Tibial nerve (tissue), 4 donors: Measurements from ENCODE around the gene IQCF2.
"Not testable (repeated sequence)": the region's sequence is repeated elsewhere in the genome, so short reads cannot be mapped to it uniquely, and the experiment has no call there.

Source experiments
- EP300 ChIP-seq, 2 donors: sonication (generic); formaldehyde crosslinking; IDR thresholded peaks; one replicate each; pipeline ENCODE4 v1.6.1; 2017; ENCODE audit warnings: antibody characterized with exemption in 2 of 2, mild to moderate bottlenecking in 1 of 2
- POLR2A ChIP-seq, 2 donors: fragments of 450-650 bp; IDR thresholded peaks; one replicate each; pipeline ENCODE4 v1.6.1; 2017; ENCODE audit warnings: antibody characterized with exemption in 2 of 2, mild to moderate bottlenecking in 2 of 2, moderate library complexity in 2 of 2
- TF ChIP-seq, protein P1 (sequence below), 5 experiments: fragments of 200-600 bp in 3 of 5; fragments of 450-650 bp in 2 of 5; sonication (generic) in 3 of 5; IDR thresholded peaks; one replicate each; pipeline ENCODE4 v1.5.1; 2016 to 2019; ENCODE audit warnings: antibody characterized with exemption in 5 of 5, mild to moderate bottlenecking in 3 of 5, moderate library complexity in 2 of 5

DNA sequence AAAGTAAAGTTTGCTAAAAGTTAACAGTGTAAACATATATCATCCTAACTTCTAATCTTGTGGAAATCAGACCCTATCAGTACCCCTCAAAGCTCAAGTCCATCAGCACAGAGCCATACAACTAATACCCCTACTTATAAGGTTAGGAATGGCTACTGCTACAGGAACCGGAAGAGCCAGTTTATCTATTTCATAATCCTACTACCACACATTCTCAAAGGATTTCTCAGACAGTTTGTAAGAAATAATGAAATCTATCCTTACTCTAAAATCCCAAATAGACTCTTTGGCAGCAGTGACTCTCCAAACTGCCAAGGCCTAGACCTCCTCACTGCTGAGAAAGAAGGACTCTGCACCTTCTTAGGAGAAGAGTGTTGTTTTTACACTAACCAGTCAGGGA lies 6.0 kb upstream of the IQCF2 start:
- TF ChIP-seq, protein P1, sequence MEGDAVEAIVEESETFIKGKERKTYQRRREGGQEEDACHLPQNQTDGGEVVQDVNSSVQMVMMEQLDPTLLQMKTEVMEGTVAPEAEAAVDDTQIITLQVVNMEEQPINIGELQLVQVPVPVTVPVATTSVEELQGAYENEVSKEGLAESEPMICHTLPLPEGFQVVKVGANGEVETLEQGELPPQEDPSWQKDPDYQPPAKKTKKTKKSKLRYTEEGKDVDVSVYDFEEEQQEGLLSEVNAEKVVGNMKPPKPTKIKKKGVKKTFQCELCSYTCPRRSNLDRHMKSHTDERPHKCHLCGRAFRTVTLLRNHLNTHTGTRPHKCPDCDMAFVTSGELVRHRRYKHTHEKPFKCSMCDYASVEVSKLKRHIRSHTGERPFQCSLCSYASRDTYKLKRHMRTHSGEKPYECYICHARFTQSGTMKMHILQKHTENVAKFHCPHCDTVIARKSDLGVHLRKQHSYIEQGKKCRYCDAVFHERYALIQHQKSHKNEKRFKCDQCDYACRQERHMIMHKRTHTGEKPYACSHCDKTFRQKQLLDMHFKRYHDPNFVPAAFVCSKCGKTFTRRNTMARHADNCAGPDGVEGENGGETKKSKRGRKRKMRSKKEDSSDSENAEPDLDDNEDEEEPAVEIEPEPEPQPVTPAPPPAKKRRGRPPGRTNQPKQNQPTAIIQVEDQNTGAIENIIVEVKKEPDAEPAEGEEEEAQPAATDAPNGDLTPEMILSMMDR (IDR thresholded peaks at IDR 0.05), result not testable (repeated sequence)
- TF ChIP-seq POLR2A, EP300 (IDR thresholded peaks at IDR 0.05): not testable (repeated sequence)
